K562 (cell line): ENCODE results near the gene CSF1R. TPM values are rescaled to one million over a fixed set of nuclear protein-coding genes. Genes with fewer than 3 reads are reported as not detected.
A peak's percentile ranks its signal among the peaks of the same experiment; 100 is the strongest.

Source experiments
- ATAC-seq: fragments of 200-7000 bp; cut with Tn5 transposase; 3 replicates; pipeline ENCODE4 v1.9.1; 2020; ENCODE audit warnings: moderate library complexity
- BruUV-seq: library from RNA; stranded (reverse); fragments of 400-500 nt; replicated peaks from 2 replicates; lab custom pipeline; 2021; lab: Mats Ljungman, UMichigan
- CTCF ChIA-PET: fragments of 300-600 bp; formaldehyde crosslinking; extraction: SDS; loops from one replicate; lab custom pipeline; 2021; ENCODE audit warnings: low intra/inter-chr PET ratio; lab: Yijun Ruan, JAX
- POLR2A ChIA-PET: fragments of 300-600, 350-650 bp; sonication (Branson Sonifier 250); formaldehyde crosslinking; extraction: SDS; loops from one replicate; lab custom pipeline; 2021; ENCODE audit warnings: antibody characterized with exemption, inconsistent platforms; lab: Yijun Ruan, JAX
- DNase-seq, 4 experiments: peaks; one replicate each; pipeline versions ENCODE4 v3.0.0 to v3.0.0-alpha.2; 2011 to 2018; ENCODE audit warnings: low spot score in 3 of 4, mixed read lengths in 3 of 4; ENCODE audit errors: extremely low read depth in 1 of 4
- FAIRE-seq: peaks from 2 replicates; lab custom pipeline; 2011; peaks lifted over from hg19 to GRCh38; lab: Jason Lieb, UNC
- H2AFZ ChIP-seq: 2 replicates; pipeline ENCODE4 v1.6.0; 2011; ENCODE audit warnings: low read depth, low read length, control low read depth, inconsistent platforms
- H3K27ac ChIP-seq: fragments of 200-600 bp; 3 replicates; pipeline ENCODE4 v1.8.0; 2011; ENCODE audit warnings: low read depth, mild to moderate bottlenecking, control low read depth, inconsistent platforms, low read length, moderate library complexity, mixed read lengths; ENCODE audit errors: extremely low read depth
- H3K27me3 ChIP-seq, 2 experiments: fragments of 300-600 bp in 1 of 2; 2 replicates in 1 of 2; 3 replicates in 1 of 2; pipeline versions ENCODE4 v1.6.0 to v1.8.0; 2011; ENCODE audit warnings: inconsistent platforms in 2 of 2, low read length in 2 of 2, mild to moderate bottlenecking in 1 of 2, mixed read lengths in 1 of 2, moderate library complexity in 1 of 2; ENCODE audit not compliant: control insufficient read depth in 2 of 2, insufficient read depth in 2 of 2
- H3K36me3 ChIP-seq: fragments of 300-600 bp; 3 replicates; pipeline ENCODE4 v1.8.0; 2011; ENCODE audit warnings: mild to moderate bottlenecking, low read length, inconsistent platforms; ENCODE audit not compliant: control insufficient read depth, insufficient read depth
- H3K4me1 ChIP-seq, 2 experiments: fragments of 200-600 bp in 1 of 2; replicated peaks in 1 of 2; 2 replicates in 1 of 2; 3 replicates in 1 of 2; pipeline versions ENCODE4 v1.5.1 to v1.8.0; 2011; ENCODE audit warnings: inconsistent platforms in 2 of 2, low read length in 2 of 2, mild to moderate bottlenecking in 1 of 2, mixed read lengths in 1 of 2, moderate library complexity in 1 of 2; ENCODE audit not compliant: control insufficient read depth in 2 of 2, insufficient read depth in 2 of 2
- H3K4me2 ChIP-seq: 2 replicates; pipeline ENCODE4 v1.6.1; 2011; ENCODE audit warnings: low read length, control low read depth, inconsistent platforms, mixed read lengths; ENCODE audit not compliant: insufficient read depth
- H3K4me3 ChIP-seq: fragments of 200-600 bp; sonication (generic), shearing (Covaris generic); 2 replicates; pipeline ENCODE4 v1.5.1; 2016; ENCODE audit warnings: control low read depth, inconsistent platforms
- H3K79me2 ChIP-seq: fragments of 200-600 bp; 3 replicates; pipeline ENCODE4 v1.8.0; 2011; ENCODE audit warnings: low read length, inconsistent platforms; ENCODE audit not compliant: control insufficient read depth, insufficient read depth
- H3K9ac ChIP-seq, 2 experiments: 2 replicates each; pipeline versions ENCODE4 v1.6.0 to v1.6.1; 2011; ENCODE audit warnings: low read depth in 2 of 2, low read length in 2 of 2, control low read depth in 1 of 2, inconsistent platforms in 1 of 2, mild to moderate bottlenecking in 1 of 2, mixed read lengths in 1 of 2; ENCODE audit not compliant: insufficient read depth in 1 of 2
- H3K9me1 ChIP-seq: one replicate; pipeline ENCODE4 v1.6.0; 2011; ENCODE audit warnings: inconsistent platforms, mild to moderate bottlenecking, low read length, moderate library complexity; ENCODE audit not compliant: control insufficient read depth, insufficient read depth
- H3K9me3 ChIP-seq: replicated peaks from 2 replicates; pipeline ENCODE4 v1.5.1; 2011; ENCODE audit warnings: low read depth, low read length, inconsistent platforms; ENCODE audit not compliant: control insufficient read depth, insufficient read depth
- H4K20me1 ChIP-seq: replicated peaks from 2 replicates; pipeline ENCODE4 v1.6.1; 2011; ENCODE audit warnings: low read length, inconsistent platforms, mixed read lengths; ENCODE audit not compliant: control insufficient read depth, insufficient read depth
- CBX5 ChIP-seq: IDR thresholded peaks from 2 replicates; pipeline ENCODE4 v1.6.1; 2014; ENCODE audit warnings: low read depth, borderline replicate concordance
- EP300 ChIP-seq: IDR thresholded peaks from 2 replicates; pipeline ENCODE4 v1.6.1; 2012; ENCODE audit warnings: low read length, improper control_type of control experiment
- NR3C1 ChIP-seq: sonication (generic); formaldehyde crosslinking; IDR thresholded peaks from 2 replicates; pipeline ENCODE4 v1.8.1; 2022; ENCODE audit warnings: missing genetic modification reagents
- TRIM28 ChIP-seq: fragments of 450-650 bp; IDR thresholded peaks from 2 replicates; pipeline ENCODE4 v1.6.1; 2017
- USF2 ChIP-seq: sonication (generic); formaldehyde crosslinking; IDR thresholded peaks from 2 replicates; pipeline ENCODE4 v1.5.0; 2020; ENCODE audit warnings: missing genetic modification reagents
- ZBTB11 ChIP-seq, 3 experiments: fragments of 200-800 bp in 1 of 3; fragments of 250-450 bp in 1 of 3; fragments of 450-650 bp in 1 of 3; sonication (Bioruptor Pico) in 1 of 3; sonication (Bioruptor generic) in 1 of 3; formaldehyde crosslinking in 1 of 3; IDR thresholded peaks; 2 replicates each; pipeline versions ENCODE4 v1.6.1 to v1.8.0; 2016 to 2022; ENCODE audit warnings: mild to moderate bottlenecking in 2 of 3, missing genetic modification characterization in 2 of 3, missing compliant biosample characterization in 1 of 3, moderate library complexity in 1 of 3
- ZFX ChIP-seq: sonication (generic); formaldehyde crosslinking; IDR thresholded peaks from 2 replicates; pipeline ENCODE4 v1.8.0; 2022; ENCODE audit warnings: mild to moderate bottlenecking, missing genetic modification reagents, moderate library complexity
- ZNF140 ChIP-seq: fragments of 250-450 bp; sonication (Bioruptor Pico); IDR thresholded peaks from 2 replicates; pipeline ENCODE4 v1.8.0; 2021; ENCODE audit warnings: moderate library complexity, mild to moderate bottlenecking, inconsistent platforms
- ZNF384 ChIP-seq: IDR thresholded peaks from 2 replicates; pipeline ENCODE4 v1.6.1; 2012; ENCODE audit warnings: low read depth, low read length, improper control_type of control experiment
- ZNF589 ChIP-seq: fragments of 200-800 bp; sonication (Bioruptor generic); IDR thresholded peaks from 2 replicates; pipeline ENCODE4 v1.6.1; 2016; ENCODE audit warnings: low read depth, missing genetic modification characterization, missing compliant biosample characterization
- WGBS: fragments of 100-300 bp; shearing (Covaris generic); methylation state at CpG from one replicate; pipeline ENCODE4 v1.1.6; 2016; ENCODE audit warnings: low coverage, mixed read lengths; ENCODE audit not compliant: insufficient coverage; ENCODE audit errors: missing lambda C conversion rate; 5-methylcytosine and 5-hydroxymethylcytosine counted together
- in situ Hi-C: fragments of 300-500 bp; cut with MboI; formaldehyde crosslinking; loops from 4 replicates; pipeline ENCODE4 v1.15.0; 2018; ENCODE audit warnings: inconsistent platforms, mixed read lengths
- intact Hi-C: fragments of 100-400 bp; cut with micrococcal nuclease; formaldehyde crosslinking; loops from 2 replicates; pipeline ENCODE4 v1.14.2; 2022
- polyA plus RNA-seq, 8 experiments: library from polyadenylated mRNA; depleted of rRNA in 4 of 8; stranded (reverse) in 5 of 8; unstranded in 3 of 8; fragments of >200 nt; fragmentation: Nextera tagmentation in 2 of 8; fragmentation: Illumina TruSeq in 1 of 8; extraction: Ambion mirVana in 2 of 8; extraction: Trizol in 1 of 8; gene quantifications; 2 replicates each; pipeline versions ENCODE4 v1.2.1 to v1.2.3, GENCODE V29; 2011 to 2014; ENCODE audit warnings: inconsistent platforms in 1 of 8, missing spikeins in 1 of 8
- total RNA-seq, 7 experiments: library from RNA; depleted of rRNA in 6 of 7; stranded (reverse); fragments of >200 nt in 6 of 7; fragmentation: Illumina TruSeq in 2 of 7; extraction: Trizol in 2 of 7; gene quantifications; 2 replicates each; pipeline versions ENCODE4 v1.2.1 to v1.2.3, GENCODE V29; 2011 to 2021; ENCODE audit warnings: low replicate concordance in 1 of 7
- TF ChIP-seq, protein P1 (sequence below): fragments of 250-450 bp; sonication (Bioruptor Pico); IDR thresholded peaks from 2 replicates; pipeline ENCODE4 v1.5.1; 2021; ENCODE audit warnings: mild to moderate bottlenecking
- TF ChIP-seq, protein P2 (sequence below): sonication (generic); formaldehyde crosslinking; IDR thresholded peaks from 2 replicates; pipeline ENCODE4 v1.8.0; 2023; ENCODE audit warnings: mild to moderate bottlenecking, missing genetic modification reagents

CSF1R gene
- total and polyA plus RNA-seq, 9 of the 15 experiments (the other 6 are each of a cell fraction or from before 2014, with no cell fraction given) = 0.03 to 0.64 (median 0.20) TPM; not detected in 6

- in situ Hi-C loops = no loop called here
- 0 out of 4 replicates have a peak overlapping the region, but pooled peaks of 1 of the 2 experiments have one; percentile 1 for H3K9ac ChIP-seq
- no peaks in the 10 kb centered on the region for H3K36me3 ChIP-seq
- no peak overlapping the region for H2AFZ ChIP-seq
- ATAC-seq (no peak; the same call in 1 of the 3 replicates), FAIRE-seq (no peak)
- H3K4me3 ChIP-seq = no peak overlapping the region
- H3K27ac ChIP-seq = no peak overlapping the region
- no peaks in the 10 kb centered on the region for H3K9me3 ChIP-seq
- no TSS peak for BruUV-seq
- TF ChIP-seq CBX5 (no peak), ZNF589 (CRISPR knock-in tag) (no peak), EP300 (no peak), ZFX (CRISPR knock-in tag) (no peak), ZBTB11 (CRISPR knock-in tag; IDR thresholded peaks at IDR 0.05) (no peak), ZNF140 (CRISPR knock-in tag) (no peak), USF2 (CRISPR knock-in tag) (no peak), ZNF384 (no peak), NR3C1 (no peak), TRIM28 (no peak)
- TF ChIP-seq, protein P1, sequence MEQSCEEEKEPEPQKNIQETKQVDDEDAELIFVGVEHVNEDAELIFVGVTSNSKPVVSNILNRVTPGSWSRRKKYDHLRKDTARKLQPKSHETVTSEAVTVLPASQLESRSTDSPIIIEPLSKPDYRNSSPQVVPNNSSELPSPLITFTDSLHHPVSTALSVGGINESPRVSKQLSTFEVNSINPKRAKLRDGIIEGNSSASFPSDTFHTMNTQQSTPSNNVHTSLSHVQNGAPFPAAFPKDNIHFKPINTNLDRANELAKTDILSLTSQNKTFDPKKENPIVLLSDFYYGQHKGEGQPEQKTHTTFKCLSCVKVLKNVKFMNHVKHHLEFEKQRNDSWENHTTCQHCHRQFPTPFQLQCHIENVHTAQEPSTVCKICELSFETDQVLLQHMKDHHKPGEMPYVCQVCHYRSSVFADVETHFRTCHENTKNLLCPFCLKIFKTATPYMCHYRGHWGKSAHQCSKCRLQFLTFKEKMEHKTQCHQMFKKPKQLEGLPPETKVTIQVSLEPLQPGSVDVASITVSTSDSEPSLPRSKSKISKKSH (CRISPR knock-in tag) = no peak
- TF ChIP-seq, protein P2, sequence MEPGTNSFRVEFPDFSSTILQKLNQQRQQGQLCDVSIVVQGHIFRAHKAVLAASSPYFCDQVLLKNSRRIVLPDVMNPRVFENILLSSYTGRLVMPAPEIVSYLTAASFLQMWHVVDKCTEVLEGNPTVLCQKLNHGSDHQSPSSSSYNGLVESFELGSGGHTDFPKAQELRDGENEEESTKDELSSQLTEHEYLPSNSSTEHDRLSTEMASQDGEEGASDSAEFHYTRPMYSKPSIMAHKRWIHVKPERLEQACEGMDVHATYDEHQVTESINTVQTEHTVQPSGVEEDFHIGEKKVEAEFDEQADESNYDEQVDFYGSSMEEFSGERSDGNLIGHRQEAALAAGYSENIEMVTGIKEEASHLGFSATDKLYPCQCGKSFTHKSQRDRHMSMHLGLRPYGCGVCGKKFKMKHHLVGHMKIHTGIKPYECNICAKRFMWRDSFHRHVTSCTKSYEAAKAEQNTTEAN = no peak
- TF ChIP-seq, all 486 proteins: peak for 0
- Histone ChIP-seq H3K4me1 (peaks cover 3 to 15% of the 10 kb centered on the region in 2 experiments; a peak in 3 of 5 replicates), H3K9me1 (no peaks in the 10 kb centered on the region), H3K27me3 (peaks cover 11 to 44% of the 10 kb centered on the region in 2 experiments; a peak in 4 of 5 replicates), H3K4me2 (no peak overlapping the region), H3K79me2 (no peaks in the 10 kb centered on the region), H4K20me1 (no peaks in the 10 kb centered on the region; the same call in 1 of the 2 replicates)
- intact Hi-C loops = no loop called here
- ChIA-PET POLR2A (interaction anchor here (0.6 to 1.4 kb wide), 3 partner anchors 10 to 1611 kb away, joined by 3 to 8 read pairs (median 3); no protein-coding TSS in a partner anchor), CTCF (no interaction called here)
- DNase-seq = no peak
- 9% methylated on average over 21 of the region's 21 CpGs for WGBS
Observed at GRCh38 chr5:150135557-150136304, 49.4 kb upstream of the CSF1R start.
